Effector memory CD8-positive, alpha-beta T cell (primary cell): ENCODE results near the gene MLC1.
A peak's percentile ranks its signal among the peaks of the same experiment; 100 is the strongest.

Source experiments
- ATAC-seq: fragments of 150-1000 bp; cut with Tn5 transposase; replicated peaks from 2 replicates; pipeline ENCODE4 v1.10.0; 2021; ENCODE audit warnings: mild to moderate bottlenecking, moderate library complexity
- DNase-seq, 3 experiments: peaks; one replicate each; pipeline ENCODE4 v3.0.0; 2021
- H3K27ac Mint-ChIP-seq, 2 donors: one replicate each; pipeline ENCODE4 v1.8.0; 2022; ENCODE audit warnings: mild to moderate bottlenecking in 2 of 2, mixed read lengths in 2 of 2, moderate library complexity in 2 of 2
- H3K27me3 Mint-ChIP-seq, 2 donors: one replicate each; pipeline ENCODE4 v1.8.0; 2022; ENCODE audit warnings: mixed read lengths in 2 of 2
- H3K36me3 Mint-ChIP-seq: one replicate; pipeline ENCODE4 v1.8.0; 2022; ENCODE audit warnings: mild to moderate bottlenecking, moderate library complexity, mixed read lengths; ENCODE audit not compliant: insufficient read depth
- H3K4me1 Mint-ChIP-seq, 2 donors: one replicate each; pipeline ENCODE4 v1.8.0; 2022; ENCODE audit warnings: low read depth in 2 of 2, mixed read lengths in 2 of 2
- H3K4me3 Mint-ChIP-seq, 2 donors: one replicate each; pipeline ENCODE4 v1.8.0; 2022; ENCODE audit warnings: mild to moderate bottlenecking in 2 of 2, mixed read lengths in 2 of 2, moderate library complexity in 2 of 2
- H3K9me3 Mint-ChIP-seq, 2 donors: one replicate each; pipeline ENCODE4 v1.8.0; 2022; ENCODE audit warnings: mixed read lengths in 2 of 2

MLC1 gene

GRCh38 chr22:50053861-50054260 lies 31.4 kb downstream of the MLC1 start:
- H3K27me3 Mint-ChIP-seq: peaks cover 34 to 61% of the 10 kb centered on the region in 2 donors
- no peak for ATAC-seq
- H3K9me3 Mint-ChIP-seq: no peaks in the 10 kb centered on the region
- H3K27ac Mint-ChIP-seq: no peak overlapping the region
- no peak for DNase-seq
- H3K36me3 Mint-ChIP-seq: no peaks in the 10 kb centered on the region
- no peak overlapping the region for H3K4me3 Mint-ChIP-seq
- no peaks in the 10 kb centered on the region for H3K4me1 Mint-ChIP-seq

- Mint-ChIP-seq H3K9me3 (no peaks in the 10 kb centered on the region), H3K4me3 (no peak overlapping the region), H3K27me3 (peaks cover 24 to 50% of the 10 kb centered on the region in 2 donors), H3K27ac (no peak overlapping the region), H3K36me3 (no peaks in the 10 kb centered on the region), H3K4me1 (no peaks in the 10 kb centered on the region)
- DNase-seq: no peak
- ATAC-seq: no peak
Measured at GRCh38 chr22:50051930-50052329, 33.3 kb downstream of the MLC1 start.

- no peak overlapping the region for H3K27ac Mint-ChIP-seq
- no peaks in the 10 kb centered on the region for H3K36me3 Mint-ChIP-seq
- DNase-seq: no peak
- H3K9me3 Mint-ChIP-seq: no peaks in the 10 kb centered on the region
- H3K4me1 Mint-ChIP-seq: peaks cover 4% of the 10 kb centered on the region in 2 donors
- H3K27me3 Mint-ChIP-seq: peaks cover 13 to 26% of the 10 kb centered on the region in 2 donors
- no peak for ATAC-seq
- H3K4me3 Mint-ChIP-seq: no peak overlapping the region
Measured at GRCh38 chr22:50049299-50050195, 35.7 kb downstream of the MLC1 start.

DNA sequence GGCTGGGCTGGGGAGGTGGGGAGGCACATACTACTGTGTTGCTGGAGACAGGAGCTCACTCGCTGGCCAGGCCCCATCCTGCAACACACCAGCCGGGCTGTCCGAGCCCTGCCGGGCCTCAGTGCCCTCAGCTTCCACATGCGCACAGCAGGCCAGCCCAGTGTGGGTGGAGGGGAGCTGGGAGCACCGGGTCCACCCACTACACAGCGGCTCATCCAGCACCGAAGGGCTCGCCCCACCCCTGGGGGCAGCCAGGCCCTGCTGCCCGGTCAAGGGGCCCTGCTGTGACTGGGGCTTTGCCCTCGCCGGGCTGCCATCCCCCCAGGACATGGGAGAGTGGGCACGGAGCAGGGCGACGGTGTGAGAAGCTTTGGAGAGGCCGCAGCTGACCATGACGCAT lies 36.4 kb downstream of the MLC1 start:
- Mint-ChIP-seq H3K4me1 (peaks cover 6 to 9% of the 10 kb centered on the region in 2 donors), H3K4me3 (no peak overlapping the region), H3K27me3 (peaks cover 13 to 20% of the 10 kb centered on the region in 2 donors), H3K36me3 (no peaks in the 10 kb centered on the region), H3K27ac (no peak overlapping the region), H3K9me3 (no peaks in the 10 kb centered on the region)
- DNase-seq (no peak), ATAC-seq (no peak)

DNA sequence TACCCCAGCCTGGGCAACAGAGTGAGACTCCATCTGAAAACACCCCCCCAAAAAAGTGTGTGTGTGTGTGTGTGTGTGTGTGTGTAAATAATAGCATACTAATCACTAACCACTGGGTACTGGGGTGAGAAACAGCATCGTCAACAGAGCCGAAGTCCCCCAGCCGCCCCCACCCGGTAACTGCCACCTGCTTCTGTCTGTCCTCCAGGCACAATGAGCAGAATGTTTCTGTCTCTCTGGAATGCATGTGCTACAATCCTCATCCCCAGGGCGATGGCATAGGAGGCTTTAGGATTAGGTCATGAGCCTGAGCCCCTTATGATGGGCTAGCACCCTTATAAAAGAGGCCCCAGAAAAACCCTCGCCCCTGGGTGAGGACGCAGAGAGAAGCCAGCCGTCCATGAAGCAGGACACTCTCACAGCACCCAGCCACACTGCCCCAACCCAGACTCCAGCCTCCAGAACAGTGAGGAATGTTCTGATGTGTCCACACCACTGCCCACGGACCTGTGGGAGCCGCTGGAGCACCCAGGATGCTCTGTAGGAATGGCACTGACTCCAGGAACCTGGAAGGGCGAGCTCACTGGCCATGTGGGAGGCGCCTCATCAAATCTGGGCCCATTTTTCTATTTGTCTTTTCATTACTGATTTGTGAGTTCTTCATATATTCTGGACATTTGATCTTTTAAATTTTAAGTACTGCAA lies 37.0 kb downstream of the MLC1 start:
- Mint-ChIP-seq H3K4me3 (no peak overlapping the region), H3K27ac (no peak overlapping the region), H3K9me3 (no peaks in the 10 kb centered on the region), H3K27me3 (peaks cover 19 to 22% of the 10 kb centered on the region in 2 donors), H3K36me3 (no peaks in the 10 kb centered on the region), H3K4me1 (peaks cover 6 to 14% of the 10 kb centered on the region in 2 donors)
- DNase-seq (no peak), ATAC-seq (no peak)

GRCh38 chr22:50047346-50047745 lies 37.9 kb downstream of the MLC1 start:
- Mint-ChIP-seq H3K27me3 (peaks cover 25 to 31% of the 10 kb centered on the region in 2 donors), H3K36me3 (no peaks in the 10 kb centered on the region), H3K4me1 (peaks cover 6 to 14% of the 10 kb centered on the region in 2 donors), H3K4me3 (no peak overlapping the region), H3K27ac (no peak overlapping the region), H3K9me3 (no peaks in the 10 kb centered on the region)
- DNase-seq (no peak), ATAC-seq (no peak)

- no peaks in the 10 kb centered on the region for H3K9me3 Mint-ChIP-seq
- DNase-seq: no peak
- H3K4me1 Mint-ChIP-seq: peaks cover 6 to 14% of the 10 kb centered on the region in 2 donors
- ATAC-seq: no peak
- no peak overlapping the region for H3K4me3 Mint-ChIP-seq
- peaks cover 21 to 37% of the 10 kb centered on the region in 2 donors for H3K27me3 Mint-ChIP-seq
- H3K36me3 Mint-ChIP-seq: no peaks in the 10 kb centered on the region
- no peak overlapping the region for H3K27ac Mint-ChIP-seq
Measured at GRCh38 chr22:50046481-50047245, 38.6 kb downstream of the MLC1 start.

GRCh38 chr22:50046019-50046415 lies 39.2 kb downstream of the MLC1 start:
- no peak for DNase-seq
- H3K27me3 Mint-ChIP-seq: peaks cover 24 to 37% of the 10 kb centered on the region in 2 donors
- ATAC-seq: no peak
- no peaks in the 10 kb centered on the region for H3K9me3 Mint-ChIP-seq
- no peak overlapping the region for H3K27ac Mint-ChIP-seq
- H3K4me1 Mint-ChIP-seq: peaks cover 6 to 14% of the 10 kb centered on the region in 2 donors
- no peaks in the 10 kb centered on the region for H3K36me3 Mint-ChIP-seq
- H3K4me3 Mint-ChIP-seq: no peak overlapping the region

- H3K4me1 Mint-ChIP-seq: peaks cover 6 to 14% of the 10 kb centered on the region in 2 donors
- H3K4me3 Mint-ChIP-seq: no peak overlapping the region
- no peak for DNase-seq
- H3K36me3 Mint-ChIP-seq: no peaks in the 10 kb centered on the region
- H3K9me3 Mint-ChIP-seq: no peaks in the 10 kb centered on the region
- H3K27me3 Mint-ChIP-seq: peaks cover 26 to 33% of the 10 kb centered on the region in 2 donors
- no peak for ATAC-seq
- H3K27ac Mint-ChIP-seq: peak overlapping the region in 1 of 2 donors; percentile 64
Measured at GRCh38 chr22:50045211-50046018, 39.8 kb downstream of the MLC1 start.

DNA sequence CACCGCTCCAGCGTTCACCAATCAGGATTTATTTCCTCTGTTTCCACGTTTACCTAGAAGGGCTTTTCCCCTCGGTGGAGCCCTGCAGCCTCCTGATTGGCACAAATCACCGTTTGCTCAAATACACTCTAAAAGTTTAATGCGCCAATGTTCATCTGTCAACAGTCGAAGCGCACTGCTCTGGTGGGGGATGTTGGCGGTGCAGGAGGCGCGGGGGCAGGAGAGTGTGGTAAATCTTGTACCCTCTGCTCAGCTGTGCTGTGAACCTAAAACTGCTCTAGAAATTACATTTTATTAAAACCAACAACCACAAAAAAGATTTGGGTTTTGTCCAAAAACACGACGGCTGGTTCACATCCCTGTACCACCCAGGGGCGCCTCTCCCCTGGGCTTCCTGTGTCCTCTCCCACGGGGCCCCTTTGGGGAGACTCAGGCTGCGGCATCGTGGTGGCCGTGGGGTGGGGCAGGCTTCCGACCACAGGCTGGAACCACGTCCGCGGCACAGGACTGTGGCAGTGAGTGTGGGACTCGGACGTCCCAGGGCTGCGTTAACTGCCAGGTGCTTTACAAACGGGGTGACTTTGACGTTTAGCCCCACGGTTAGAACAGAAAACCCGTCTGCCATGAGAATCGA lies 40.6 kb downstream of the MLC1 start:
- no peaks in the 10 kb centered on the region for H3K36me3 Mint-ChIP-seq
- ATAC-seq: peak; percentile 16
- no peaks in the 10 kb centered on the region for H3K9me3 Mint-ChIP-seq
- no peak for DNase-seq
- H3K27ac Mint-ChIP-seq: peak overlapping the region in 1 of 2 donors; percentile 64
- peaks cover 6 to 14% of the 10 kb centered on the region in 2 donors for H3K4me1 Mint-ChIP-seq
- H3K27me3 Mint-ChIP-seq: peaks cover 26 to 32% of the 10 kb centered on the region in 2 donors
- H3K4me3 Mint-ChIP-seq: peak overlapping the region in 1 of 2 donors; percentile 43

DNA sequence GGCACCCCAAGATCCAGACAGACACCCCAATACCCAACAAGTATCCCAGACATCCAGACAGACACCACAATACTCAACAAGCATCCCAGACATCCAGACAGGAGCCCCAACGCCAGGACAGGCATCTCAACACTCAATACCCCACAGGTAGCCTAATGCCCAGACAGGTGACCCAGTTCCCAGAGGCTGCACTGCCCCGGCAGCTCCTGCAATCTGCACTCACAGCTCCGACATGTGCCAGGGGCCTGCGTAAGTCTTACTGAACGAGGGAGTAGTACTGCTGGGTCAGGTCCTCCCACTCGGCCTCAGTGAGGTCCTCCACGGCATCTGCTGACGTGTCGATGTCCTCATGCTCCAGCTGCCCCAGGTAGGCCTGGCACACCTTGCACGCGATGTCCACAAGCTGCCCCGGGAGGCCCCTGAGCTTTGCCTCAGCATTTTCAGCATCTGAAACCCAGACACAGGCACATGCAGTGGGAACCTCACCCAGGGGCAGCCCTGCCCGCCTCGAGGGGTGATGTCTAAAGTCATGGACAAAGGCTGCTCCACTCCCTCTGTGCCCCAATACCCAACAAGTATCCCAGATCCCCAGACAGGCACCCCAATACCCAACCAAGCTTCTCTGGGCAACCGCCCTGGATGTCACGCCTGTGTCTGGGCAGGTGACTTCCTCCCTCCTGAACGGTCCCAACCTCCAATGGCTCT lies 43.7 kb downstream of the MLC1 start:
- no peak overlapping the region for H3K4me3 Mint-ChIP-seq
- no peaks in the 10 kb centered on the region for H3K36me3 Mint-ChIP-seq
- peaks cover 26 to 32% of the 10 kb centered on the region in 2 donors for H3K27me3 Mint-ChIP-seq
- H3K27ac Mint-ChIP-seq: no peak overlapping the region
- no peak for ATAC-seq
- H3K9me3 Mint-ChIP-seq: peaks cover 0 to 1% of the 10 kb centered on the region in 2 donors
- no peak for DNase-seq
- peaks cover 6 to 14% of the 10 kb centered on the region in 2 donors for H3K4me1 Mint-ChIP-seq

DNA sequence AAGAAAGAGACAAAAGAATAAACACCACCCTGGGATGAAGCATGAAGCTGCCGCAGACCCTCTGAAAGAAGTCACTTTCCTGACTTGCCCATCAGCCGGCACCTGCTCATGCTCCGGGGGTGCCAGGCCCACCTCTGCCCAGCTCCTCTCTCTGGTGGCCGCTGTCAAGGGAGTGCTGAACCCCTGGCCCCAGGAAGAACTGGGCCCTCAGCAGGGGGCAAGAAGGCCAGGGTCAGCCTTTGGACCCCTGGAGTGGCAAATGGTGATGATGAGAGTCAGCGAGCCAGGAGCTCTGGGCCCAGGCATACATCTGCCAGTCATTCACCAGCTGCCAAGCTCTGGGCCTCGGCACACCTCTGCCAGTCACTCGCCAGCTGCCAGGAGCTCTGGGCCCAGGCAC lies 44.5 kb downstream of the MLC1 start:
- Mint-ChIP-seq H3K36me3 (no peaks in the 10 kb centered on the region), H3K27me3 (peaks cover 26 to 32% of the 10 kb centered on the region in 2 donors), H3K9me3 (peaks cover 0 to 1% of the 10 kb centered on the region in 2 donors), H3K4me1 (peaks cover 6 to 14% of the 10 kb centered on the region in 2 donors), H3K27ac (no peak overlapping the region), H3K4me3 (no peak overlapping the region)
- DNase-seq (no peak), ATAC-seq (no peak)
